Endothelial cell of umbilical vein (primary cell): ENCODE measurements around the gene CDK5. TPM values are rescaled to one million over a fixed set of nuclear protein-coding genes. Genes with fewer than 3 reads are reported as not detected.
"Not testable (repeated sequence)": the region's sequence is repeated elsewhere in the genome, so short reads cannot be mapped to it uniquely, and the experiment has no call there.

ENCODE experiments used
- BruUV-seq: library from RNA; stranded (reverse); fragments of 400-500 nt; replicated peaks from 2 replicates; lab custom pipeline; 2021; lab: Mats Ljungman, UMichigan
- CTCF ChIA-PET: fragments of 300-600, 350-600 bp; sonication (Branson Sonifier 250); formaldehyde crosslinking; loops from one replicate; lab custom pipeline; 2021; ENCODE audit warnings: antibody characterized with exemption, inconsistent platforms; lab: Charles Lee
- POLR2A ChIA-PET: fragments of 300-600, 350-600 bp; sonication (Branson Sonifier 250); formaldehyde crosslinking; loops from one replicate; lab custom pipeline; 2021; ENCODE audit warnings: antibody characterized with exemption, inconsistent platforms; lab: Charles Lee
- DNase-seq: peaks from one replicate; pipeline ENCODE4 v3.0.0-alpha.2; 2011; ENCODE audit warnings: low read depth, low spot score
- FAIRE-seq: peaks from 2 replicates; lab custom pipeline; 2011; peaks lifted over from hg19 to GRCh38; lab: Jason Lieb, UNC
- H2AFZ ChIP-seq: 2 replicates; pipeline ENCODE4 v1.6.0; 2012; ENCODE audit warnings: low read depth, low read length, control low read depth, inconsistent platforms
- H3K27ac ChIP-seq: 2 replicates; pipeline ENCODE4 v1.5.1; 2011; ENCODE audit warnings: low read depth, mild to moderate bottlenecking, control low read depth, low read length, moderate library complexity; ENCODE audit not compliant: insufficient read depth
- H3K27me3 ChIP-seq, 2 experiments: 2 replicates each; pipeline versions ENCODE4 v1.6.0 to v1.6.1; 2011; ENCODE audit warnings: low read length in 2 of 2, mixed read lengths in 1 of 2; ENCODE audit not compliant: control insufficient read depth in 2 of 2, insufficient read depth in 2 of 2
- H3K36me3 ChIP-seq, 2 experiments: 2 replicates in 1 of 2; 3 replicates in 1 of 2; pipeline ENCODE4 v1.5.1; 2011; ENCODE audit warnings: low read length in 2 of 2, mild to moderate bottlenecking in 1 of 2, moderate library complexity in 1 of 2; ENCODE audit not compliant: control insufficient read depth in 2 of 2, insufficient read depth in 2 of 2; ENCODE audit errors: extremely low read depth in 1 of 2
- H3K4me1 ChIP-seq: 3 replicates; pipeline ENCODE4 v1.5.1; 2011; ENCODE audit warnings: mild to moderate bottlenecking, low read length; ENCODE audit not compliant: control insufficient read depth, insufficient read depth; ENCODE audit errors: extremely low read depth
- H3K4me2 ChIP-seq: 2 replicates; pipeline ENCODE4 v1.6.1; 2011; ENCODE audit warnings: low read length, control low read depth, mixed read lengths; ENCODE audit not compliant: insufficient read depth
- H3K4me3 ChIP-seq, 3 experiments: fragments of 200-600 bp in 1 of 3; sonication (generic), shearing (Covaris generic) in 1 of 3; replicated peaks in 1 of 3; 2 replicates each; pipeline ENCODE4 v1.5.1; 2011 to 2016; ENCODE audit warnings: control low read depth in 3 of 3, low read length in 3 of 3, mild to moderate bottlenecking in 2 of 3, inconsistent platforms in 1 of 3, low read depth in 1 of 3, moderate library complexity in 1 of 3; ENCODE audit not compliant: insufficient read depth in 1 of 3
- H3K79me2 ChIP-seq: 2 replicates; pipeline ENCODE4 v1.6.0; 2012; ENCODE audit warnings: low read length, inconsistent platforms; ENCODE audit not compliant: control insufficient read depth, insufficient read depth
- H3K9ac ChIP-seq: replicated peaks from 2 replicates; pipeline ENCODE3; 2011; ENCODE audit warnings: low read length, control low read depth; ENCODE audit not compliant: insufficient read depth; ENCODE audit errors: extremely low read depth
- H3K9me1 ChIP-seq: replicated peaks from 3 replicates; pipeline ENCODE4 v1.6.0; 2011; ENCODE audit warnings: mild to moderate bottlenecking, low read length; ENCODE audit not compliant: control insufficient read depth, insufficient read depth; ENCODE audit errors: extremely low read depth
- H3K9me3 ChIP-seq: replicated peaks from 2 replicates; pipeline ENCODE4 v1.5.1; 2012; ENCODE audit warnings: low read length, inconsistent platforms; ENCODE audit not compliant: control insufficient read depth, insufficient read depth
- H4K20me1 ChIP-seq: replicated peaks from 2 replicates; pipeline ENCODE3; 2011; ENCODE audit warnings: mild to moderate bottlenecking, low read length; ENCODE audit not compliant: control insufficient read depth, insufficient read depth; ENCODE audit errors: extremely low read depth
- EZH2 ChIP-seq: IDR thresholded peaks from 2 replicates; pipeline ENCODE4 v1.6.1; 2012; ENCODE audit warnings: borderline replicate concordance, low read depth, mild to moderate bottlenecking, moderate library complexity, low read length, inconsistent platforms; ENCODE audit not compliant: severe bottlenecking
- FOS ChIP-seq: IDR thresholded peaks from 2 replicates; pipeline ENCODE4 v1.6.1; 2011; ENCODE audit warnings: mild to moderate bottlenecking, low read length, moderate library complexity, borderline replicate concordance; ENCODE audit not compliant: insufficient read depth
- GATA2 ChIP-seq: IDR thresholded peaks from 2 replicates; pipeline ENCODE4 v1.7.0; 2011; ENCODE audit warnings: low read depth, mild to moderate bottlenecking, moderate library complexity, mixed read lengths, low read length; ENCODE audit not compliant: insufficient read length, insufficient read depth
- JUN ChIP-seq: IDR thresholded peaks from 2 replicates; pipeline ENCODE4 v1.6.1; 2011; ENCODE audit warnings: borderline replicate concordance, low read depth; ENCODE audit not compliant: insufficient read length, insufficient read depth
- POLR2A ChIP-seq: IDR thresholded peaks from 2 replicates; pipeline ENCODE4 v1.6.1; 2012; ENCODE audit warnings: low read depth, mild to moderate bottlenecking, control low read depth, low read length
- POLR2AphosphoS5 ChIP-seq: IDR thresholded peaks from 2 replicates; pipeline ENCODE4 v1.6.1; 2012; ENCODE audit warnings: low read depth, mild to moderate bottlenecking, control low read depth, low read length, moderate library complexity; ENCODE audit not compliant: insufficient read depth
- dilution Hi-C: fragments of 300-500 bp; cut with MboI; formaldehyde crosslinking; loops from one replicate; pipeline ENCODE4 v1.15.0; 2019; ENCODE audit warnings: low sequenced_read_pairs; ENCODE audit not compliant: extremely low pct_ligation_motif_present
- intact Hi-C: fragments of 100-400 bp; cut with micrococcal nuclease; formaldehyde crosslinking; loops from one replicate; pipeline ENCODE4 v1.10.0; 2022
- polyA plus RNA-seq, 4 experiments: library from polyadenylated mRNA; depleted of rRNA in 3 of 4; stranded (reverse) in 3 of 4; unstranded in 1 of 4; fragments of >200 nt; gene quantifications; 2 replicates each; pipeline versions ENCODE4 v1.2.1 to v1.2.3, GENCODE V29; 2011 to 2012; ENCODE audit warnings: missing spikeins in 1 of 4
- total RNA-seq: library from RNA; stranded (reverse); gene quantifications from 2 replicates; pipeline ENCODE4 v1.2.3, GENCODE V29; 2021
- TF ChIP-seq, protein P1 (sequence below): IDR thresholded peaks from 2 replicates; pipeline ENCODE4 v1.6.1; 2011; ENCODE audit not compliant: insufficient read depth, insufficient read length
- TF ChIP-seq, protein P2 (sequence below), 2 donors: IDR thresholded peaks; 1 replicate in 1 of 2; 2 replicates in 1 of 2; pipeline ENCODE4 v1.5.1; 2011; ENCODE audit warnings: low read length in 2 of 2, mild to moderate bottlenecking in 2 of 2, moderate library complexity in 2 of 2, control low read depth in 1 of 2, inconsistent platforms in 1 of 2, low read depth in 1 of 2; ENCODE audit not compliant: insufficient read depth in 1 of 2; ENCODE audit errors: extremely low read depth in 1 of 2

CDK5 gene
- total and polyA plus RNA-seq, 2 donors (not counting 3 experiments of a cell fraction or from before 2014, with no cell fraction given): 16.5 to 38.3 TPM

DNA sequence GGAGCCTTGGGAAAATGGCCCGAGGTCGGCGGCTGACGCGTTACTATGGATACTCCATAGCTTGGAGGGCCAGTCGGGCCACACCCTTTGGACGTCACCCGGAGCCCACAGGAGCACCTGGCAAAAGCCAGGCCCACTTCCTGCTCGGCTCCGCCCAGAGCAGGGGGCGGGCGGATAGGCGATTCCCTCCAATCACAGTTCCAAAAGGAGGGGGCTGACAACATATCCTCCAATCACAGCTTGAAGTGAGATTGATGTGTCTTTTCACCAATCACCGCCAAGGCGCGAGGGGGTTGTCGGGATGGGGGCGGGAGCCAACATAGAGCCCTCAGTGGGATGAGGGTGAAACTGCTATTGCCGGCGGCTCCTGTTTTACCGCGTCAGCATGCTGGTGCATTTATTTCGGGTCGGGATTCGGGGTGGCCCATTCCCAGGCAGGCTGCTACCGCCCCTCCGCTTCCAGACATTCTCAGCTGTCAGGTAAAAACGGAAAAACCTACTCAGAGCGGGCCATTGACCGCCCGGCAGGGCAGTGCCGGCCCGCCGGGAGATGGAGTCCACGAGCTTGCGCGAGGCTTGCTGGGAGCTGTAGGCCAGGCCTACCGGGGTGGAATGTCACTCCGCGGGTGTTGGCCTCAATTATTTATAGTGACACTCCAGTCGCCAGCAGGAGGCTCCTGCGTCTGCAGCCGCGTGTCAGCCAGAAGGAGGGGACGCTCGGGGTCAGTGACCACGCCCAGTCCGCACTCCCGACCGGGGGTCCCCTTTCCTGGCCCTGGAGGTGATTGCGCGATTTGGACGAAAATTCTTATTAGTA, 29.4 kb downstream of the CDK5 start, which contains the start of gene ABCB8:
Gene ABCB8, plus strand, starts transcription at position 320 of the 817 bp plus-strand sequence. Its CDS starts 66 bp downstream, at position 386.
- intact Hi-C loops (loop anchor here (1.0 kb wide), 7 partner anchors 11 to 144 kb away; partner anchors contain the start of gene FASTK), dilution Hi-C loops (no loop called here)
- FAIRE-seq (peak; percentile 100), DNase-seq (peak; percentile 99)
- ChIA-PET CTCF (interaction anchor here (0.6 to 2.1 kb wide), 17 partner anchors 9 to 206 kb away, joined by 3 to 24 read pairs (median 5); partner anchors contain the start of gene CDK5), POLR2A (interaction anchor here (1.0 kb wide), 1 partner anchor 10 kb away, joined by 5 read pairs; no protein-coding TSS in a partner anchor)
- H3K27ac ChIP-seq: peak within 1 kb of the TSS; percentile 57
- H3K36me3 ChIP-seq: peaks cover 0 to 2% of the 10 kb centered on the region in 2 experiments
- TSS peak; percentile 69 for BruUV-seq
- no peaks in the 10 kb centered on the region for H3K79me2 ChIP-seq
- H3K4me3 ChIP-seq: peak within 1 kb of the TSS; percentile 66 to 88 (median 83)
- H3K9me3 ChIP-seq: no peaks in the 10 kb centered on the region
- H3K4me2 ChIP-seq: peak within 1 kb of the TSS; percentile 32
- H3K27me3 ChIP-seq: no peaks in the 10 kb centered on the region
- peak within 1 kb of the TSS; percentile 67 for H3K9ac ChIP-seq
- H3K9me1 ChIP-seq: no peaks in the 10 kb centered on the region
- H2AFZ ChIP-seq: peak within 1 kb of the TSS; percentile 92
- H3K4me1 ChIP-seq: peaks cover 13% of the 10 kb centered on the region
- no peak for TF ChIP-seq JUN
- peak; percentile 53 for TF ChIP-seq POLR2AphosphoS5
- TF ChIP-seq EZH2: no peak
- peak; percentile 73 for TF ChIP-seq POLR2A
- no peak for TF ChIP-seq GATA2
- TF ChIP-seq, protein P1, sequence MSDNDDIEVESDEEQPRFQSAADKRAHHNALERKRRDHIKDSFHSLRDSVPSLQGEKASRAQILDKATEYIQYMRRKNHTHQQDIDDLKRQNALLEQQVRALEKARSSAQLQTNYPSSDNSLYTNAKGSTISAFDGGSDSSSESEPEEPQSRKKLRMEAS: no peak
- TF ChIP-seq, protein P2, sequence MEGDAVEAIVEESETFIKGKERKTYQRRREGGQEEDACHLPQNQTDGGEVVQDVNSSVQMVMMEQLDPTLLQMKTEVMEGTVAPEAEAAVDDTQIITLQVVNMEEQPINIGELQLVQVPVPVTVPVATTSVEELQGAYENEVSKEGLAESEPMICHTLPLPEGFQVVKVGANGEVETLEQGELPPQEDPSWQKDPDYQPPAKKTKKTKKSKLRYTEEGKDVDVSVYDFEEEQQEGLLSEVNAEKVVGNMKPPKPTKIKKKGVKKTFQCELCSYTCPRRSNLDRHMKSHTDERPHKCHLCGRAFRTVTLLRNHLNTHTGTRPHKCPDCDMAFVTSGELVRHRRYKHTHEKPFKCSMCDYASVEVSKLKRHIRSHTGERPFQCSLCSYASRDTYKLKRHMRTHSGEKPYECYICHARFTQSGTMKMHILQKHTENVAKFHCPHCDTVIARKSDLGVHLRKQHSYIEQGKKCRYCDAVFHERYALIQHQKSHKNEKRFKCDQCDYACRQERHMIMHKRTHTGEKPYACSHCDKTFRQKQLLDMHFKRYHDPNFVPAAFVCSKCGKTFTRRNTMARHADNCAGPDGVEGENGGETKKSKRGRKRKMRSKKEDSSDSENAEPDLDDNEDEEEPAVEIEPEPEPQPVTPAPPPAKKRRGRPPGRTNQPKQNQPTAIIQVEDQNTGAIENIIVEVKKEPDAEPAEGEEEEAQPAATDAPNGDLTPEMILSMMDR (IDR thresholded peaks at IDR 0.05; ENCODE audit: extremely low read depth in 1 of 2, insufficient read depth in 1 of 2, low read depth in 1 of 2, low read length in 2 of 2): peak; percentile 32 to 49
- no peak for TF ChIP-seq FOS
- H4K20me1 ChIP-seq: no peaks in the 10 kb centered on the region

DNA sequence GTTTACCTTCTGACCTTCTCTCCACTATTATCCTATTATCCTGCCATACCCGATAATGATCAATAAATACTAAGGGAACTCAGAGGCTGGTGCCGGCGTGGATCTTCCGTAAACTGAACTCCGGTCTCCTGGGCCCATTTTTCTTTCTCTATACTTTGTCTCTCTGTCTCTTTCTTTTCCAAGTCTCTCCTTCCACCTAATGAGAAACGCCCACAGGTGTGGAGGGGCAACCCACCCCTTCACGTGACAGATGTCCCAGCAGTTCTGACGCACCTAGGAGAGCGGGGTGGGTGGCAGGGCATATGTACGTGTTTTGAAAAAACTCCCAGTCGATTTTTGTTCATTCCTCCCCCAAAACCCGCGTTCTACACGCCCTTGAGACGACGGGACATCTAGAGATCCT, 30.0 kb downstream of the CDK5 start:
- Histone ChIP-seq H3K4me3 (peak overlapping the region in 2 of 3 experiments; percentile 35 to 83), H3K27ac (peak overlapping the region; percentile 14), H3K4me1 (peaks cover 13% of the 10 kb centered on the region), H3K9ac (peak overlapping the region; percentile 51), H3K4me2 (peak overlapping the region; percentile 32), H2AFZ (peak overlapping the region; percentile 49)
- BruUV-seq, H3K36me3 ChIP-seq, H3K79me2 ChIP-seq, H3K9me3 ChIP-seq, FAIRE-seq, H3K27me3 ChIP-seq, DNase-seq, H3K9me1 ChIP-seq, H4K20me1 ChIP-seq, POLR2A ChIA-PET, dilution Hi-C loops: not testable (repeated sequence)
- intact Hi-C loops: loop anchor here (1.0 kb wide), 7 partner anchors 12 to 145 kb away; partner anchors contain the start of gene FASTK
- CTCF ChIA-PET: interaction anchor here (0.6 to 2.1 kb wide), 16 partner anchors 9 to 206 kb away, joined by 3 to 24 read pairs (median 5); partner anchors contain the start of gene CDK5
